C4-2B (cell line): ENCODE measurements around the gene MYO9B.

Source experiments
- ZFX ChIP-seq: fragments of 450-650 bp; IDR thresholded peaks from 2 replicates; pipeline ENCODE4 v1.6.1; 2017
- TF ChIP-seq, protein P1 (sequence below): fragments of 450-650 bp; conservative IDR thresholded peaks from 2 replicates; pipeline ENCODE4 v1.5.1; 2017; ENCODE audit warnings: mild to moderate bottlenecking

DNA sequence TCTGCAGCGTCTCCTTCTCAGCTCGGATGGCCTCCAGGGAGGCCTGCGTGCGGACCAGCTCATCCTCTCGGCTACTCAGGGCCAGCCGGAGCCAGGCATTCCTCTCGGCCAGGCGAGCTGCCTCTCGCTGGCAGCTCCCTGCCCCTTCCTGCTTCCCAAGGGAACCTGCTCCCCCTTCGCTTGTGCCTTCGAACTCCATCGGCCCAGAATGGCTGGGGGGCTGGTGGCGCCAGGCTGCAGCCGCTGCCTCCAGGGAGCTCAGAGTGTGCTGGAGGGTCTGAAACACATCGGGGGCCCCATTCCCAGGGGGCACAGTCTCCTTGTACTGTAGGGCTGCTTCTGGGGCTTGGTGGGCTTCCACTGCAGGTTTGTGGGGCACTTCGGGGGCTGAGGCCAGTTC, 187.0 kb downstream of the MYO9B start:
- TF ChIP-seq, protein P1, sequence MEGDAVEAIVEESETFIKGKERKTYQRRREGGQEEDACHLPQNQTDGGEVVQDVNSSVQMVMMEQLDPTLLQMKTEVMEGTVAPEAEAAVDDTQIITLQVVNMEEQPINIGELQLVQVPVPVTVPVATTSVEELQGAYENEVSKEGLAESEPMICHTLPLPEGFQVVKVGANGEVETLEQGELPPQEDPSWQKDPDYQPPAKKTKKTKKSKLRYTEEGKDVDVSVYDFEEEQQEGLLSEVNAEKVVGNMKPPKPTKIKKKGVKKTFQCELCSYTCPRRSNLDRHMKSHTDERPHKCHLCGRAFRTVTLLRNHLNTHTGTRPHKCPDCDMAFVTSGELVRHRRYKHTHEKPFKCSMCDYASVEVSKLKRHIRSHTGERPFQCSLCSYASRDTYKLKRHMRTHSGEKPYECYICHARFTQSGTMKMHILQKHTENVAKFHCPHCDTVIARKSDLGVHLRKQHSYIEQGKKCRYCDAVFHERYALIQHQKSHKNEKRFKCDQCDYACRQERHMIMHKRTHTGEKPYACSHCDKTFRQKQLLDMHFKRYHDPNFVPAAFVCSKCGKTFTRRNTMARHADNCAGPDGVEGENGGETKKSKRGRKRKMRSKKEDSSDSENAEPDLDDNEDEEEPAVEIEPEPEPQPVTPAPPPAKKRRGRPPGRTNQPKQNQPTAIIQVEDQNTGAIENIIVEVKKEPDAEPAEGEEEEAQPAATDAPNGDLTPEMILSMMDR, result no peak
- TF ChIP-seq ZFX, result no peak
